Stimulated activated CD4-positive, alpha-beta T cell treated with anti-CD3 and anti-CD28 coated beads, Interleukin-4, amount 100 ng/mL, for 24 hours (primary cell): ENCODE measurements around the gene FRA10AC1.

Source experiments
- DNase-seq: peaks from one replicate; pipeline ENCODE4 v3.0.0-alpha.2; 2020

The FRA10AC1 gene, protein sequence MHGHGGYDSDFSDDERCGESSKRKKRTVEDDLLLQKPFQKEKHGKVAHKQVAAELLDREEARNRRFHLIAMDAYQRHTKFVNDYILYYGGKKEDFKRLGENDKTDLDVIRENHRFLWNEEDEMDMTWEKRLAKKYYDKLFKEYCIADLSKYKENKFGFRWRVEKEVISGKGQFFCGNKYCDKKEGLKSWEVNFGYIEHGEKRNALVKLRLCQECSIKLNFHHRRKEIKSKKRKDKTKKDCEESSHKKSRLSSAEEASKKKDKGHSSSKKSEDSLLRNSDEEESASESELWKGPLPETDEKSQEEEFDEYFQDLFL

DNA sequence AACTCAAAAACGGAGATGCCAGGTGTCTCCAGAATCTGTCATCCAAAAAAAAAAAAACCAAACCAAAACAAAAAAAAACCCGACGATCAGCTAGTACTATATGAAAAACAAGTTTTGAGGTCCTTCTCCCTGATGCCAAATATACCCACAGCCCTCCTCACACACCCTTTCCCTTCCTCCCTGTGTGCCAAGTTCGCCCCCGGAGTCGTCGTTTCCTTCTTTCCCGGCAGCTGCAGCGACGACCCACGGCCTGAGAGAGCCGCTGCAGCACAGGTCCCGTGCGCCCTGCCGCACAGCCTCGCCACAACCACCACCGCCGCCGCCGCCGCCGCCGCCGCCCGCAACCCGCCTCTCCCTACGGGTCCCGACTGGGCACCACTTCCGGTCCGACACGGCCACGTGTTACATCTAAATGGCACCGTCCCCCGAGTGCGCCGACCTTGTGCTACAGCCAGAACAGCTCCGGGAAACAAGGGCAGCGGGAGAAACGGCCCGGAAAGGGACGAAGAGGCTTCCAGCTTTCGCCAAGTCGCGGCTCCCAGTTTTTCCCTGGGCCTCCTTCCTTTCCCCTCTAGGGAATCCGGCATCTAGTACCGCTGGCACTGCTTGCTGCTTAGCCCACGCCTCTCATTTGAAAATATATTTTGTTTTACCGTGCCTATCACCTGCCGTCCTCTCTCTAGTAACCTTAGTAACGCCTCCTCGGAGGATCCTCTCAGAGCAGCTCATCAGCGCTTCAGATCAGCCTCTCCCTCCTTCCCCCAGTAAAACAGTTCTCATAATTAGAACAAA lies at the start of gene FRA10AC1:
FRA10AC1 (minus strand) TSS at position 383 of the 792 bp plus-strand sequence. CDS start 2,486 bp downstream, outside the sequence.
- peak; percentile 91 for DNase-seq

GRCh38 chr10:93751832-93752231 lies 49.4 kb upstream of the FRA10AC1 start:
- no peak for DNase-seq

GRCh38 chr10:93751124-93751523 lies 48.7 kb upstream of the FRA10AC1 start:
- no peak for DNase-seq

DNA sequence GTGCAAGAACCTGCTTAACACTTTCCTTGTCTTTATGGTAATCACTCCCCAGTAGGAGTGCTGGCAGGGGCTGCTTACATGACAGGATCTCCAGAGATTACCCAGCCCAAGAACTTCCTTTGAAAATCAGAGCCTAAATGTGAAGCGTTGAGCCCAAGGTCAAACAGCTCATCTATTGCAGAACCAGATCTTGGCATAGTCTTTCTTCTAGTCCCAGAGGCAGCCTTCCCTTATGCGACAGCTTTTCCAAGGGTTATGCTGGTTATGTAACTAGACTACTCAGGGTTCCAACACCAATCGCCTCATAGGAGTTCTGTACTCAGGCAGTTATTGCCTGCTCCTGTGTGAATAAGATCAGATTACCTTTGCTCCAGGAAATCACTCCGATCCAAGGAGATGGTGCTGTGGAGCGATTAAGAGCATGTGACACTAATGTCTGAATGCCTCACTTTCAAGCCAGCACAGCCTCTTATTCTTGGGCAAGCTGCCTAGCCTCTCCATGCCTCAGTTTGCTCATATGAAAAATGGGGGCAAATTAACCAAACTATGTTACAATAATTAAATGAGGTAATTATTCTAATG lies 46.9 kb upstream of the FRA10AC1 start:
- no peak for DNase-seq

- DNase-seq = no peak
Observed at GRCh38 chr10:93746844-93747284, 44.5 kb upstream of the FRA10AC1 start.

GRCh38 chr10:93745408-93746065 lies 43.1 kb upstream of the FRA10AC1 start:
- DNase-seq = no peak

- no peak for DNase-seq
Observed at GRCh38 chr10:93742633-93743349, 40.4 kb upstream of the FRA10AC1 start.

DNA sequence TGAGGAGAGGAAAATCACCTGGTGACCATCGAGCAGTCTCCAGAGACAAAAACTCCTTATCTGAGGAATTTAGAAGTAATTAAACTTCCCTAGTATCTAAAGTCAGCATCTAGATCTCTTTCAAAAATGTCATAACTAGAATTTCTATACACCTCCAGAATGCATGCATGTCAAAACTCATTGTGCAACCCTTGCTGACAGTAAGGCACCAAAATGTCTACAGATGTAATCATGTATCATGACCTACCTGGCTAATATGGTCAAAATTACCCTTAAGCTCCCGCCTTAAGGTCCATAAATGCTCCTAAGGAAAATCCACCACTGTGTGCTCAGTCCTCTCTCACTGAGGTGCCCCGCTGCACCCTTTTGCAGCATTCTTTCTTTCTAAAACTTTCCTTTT lies 39.0 kb upstream of the FRA10AC1 start:
- DNase-seq = no peak

GRCh38 chr10:93726024-93726423 lies 23.6 kb upstream of the FRA10AC1 start:
- DNase-seq = no peak

- no peak for DNase-seq
Observed at GRCh38 chr10:93723153-93723552, 20.8 kb upstream of the FRA10AC1 start.

- DNase-seq = no peak
Observed at GRCh38 chr10:93722550-93722949, 20.2 kb upstream of the FRA10AC1 start.

GRCh38 chr10:93719901-93720300 lies 17.5 kb upstream of the FRA10AC1 start:
- DNase-seq = no peak

DNA sequence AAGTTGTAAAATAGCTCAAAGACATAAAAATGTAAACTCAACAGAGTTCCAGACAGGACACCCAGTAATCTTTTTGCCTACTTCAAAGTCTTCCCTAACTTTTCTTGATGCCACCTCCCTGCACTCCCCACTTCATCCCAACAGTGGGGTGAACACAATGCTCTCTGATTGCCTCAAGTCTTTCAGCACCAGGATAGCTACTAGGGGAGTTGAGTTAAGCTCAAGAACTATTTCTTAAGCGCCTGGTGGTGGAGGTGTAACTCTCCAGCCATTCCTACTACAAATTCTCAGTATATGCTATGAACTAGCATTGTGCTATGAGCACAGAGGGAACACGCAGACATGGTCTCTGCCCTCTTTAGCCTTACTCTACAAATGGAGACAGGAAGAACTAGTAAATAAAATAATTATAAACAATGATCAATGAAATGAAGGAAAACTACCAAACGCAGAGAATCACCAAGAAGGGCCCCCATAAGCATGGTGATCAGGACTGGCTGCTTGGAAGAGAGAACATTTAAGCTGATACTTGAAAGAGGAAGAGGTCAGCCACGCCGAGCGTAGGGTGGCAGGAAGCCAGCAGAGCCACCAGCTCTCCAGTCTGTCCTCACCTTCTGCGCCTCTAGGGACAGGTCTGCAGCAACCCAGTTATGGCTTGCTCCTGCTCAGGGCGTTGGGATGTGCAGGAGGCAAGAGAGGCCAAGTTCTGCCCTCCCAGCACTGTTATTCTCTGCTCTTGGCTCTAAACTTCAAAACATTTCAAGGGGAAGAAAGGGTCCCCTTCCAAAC lies 16.7 kb upstream of the FRA10AC1 start:
- no peak for DNase-seq

DNA sequence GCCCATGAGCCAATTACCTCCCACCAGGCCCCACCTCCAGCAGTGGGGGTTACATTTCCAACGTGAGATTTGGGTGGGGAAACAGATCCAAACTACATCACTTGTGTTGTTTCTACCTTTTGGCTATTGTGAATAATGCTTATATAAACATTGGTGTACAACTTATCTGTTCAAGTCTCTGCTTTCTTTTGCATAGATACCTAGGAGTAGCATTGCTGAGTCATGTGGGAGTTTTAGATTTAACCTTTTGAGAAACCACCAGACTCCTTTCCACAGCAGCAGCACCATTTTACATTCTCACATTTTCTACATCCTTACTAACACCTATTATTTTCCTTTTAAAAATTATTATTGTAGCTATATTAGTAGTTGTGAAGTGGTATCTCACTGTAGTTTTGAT lies 14.4 kb upstream of the FRA10AC1 start:
- DNase-seq = no peak

DNA sequence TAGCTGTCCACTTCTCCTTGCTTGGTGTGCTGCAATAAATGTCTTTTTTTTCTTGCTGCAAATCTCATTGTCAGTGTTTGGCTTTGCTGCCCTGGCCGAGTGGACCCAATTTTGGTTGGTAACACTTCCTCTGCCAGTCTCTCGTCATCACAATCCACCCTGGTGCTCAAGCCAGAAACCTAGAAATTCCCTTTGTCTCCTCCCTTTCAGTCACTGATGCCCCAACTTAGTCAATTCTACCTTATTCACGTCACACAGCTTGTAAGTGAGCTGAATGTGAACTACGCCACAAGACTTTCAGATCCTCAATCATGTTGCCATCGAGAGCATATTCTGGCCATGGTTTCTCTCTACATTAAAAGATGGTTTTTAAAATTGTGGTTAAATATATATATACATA lies 13.0 kb upstream of the FRA10AC1 start:
- DNase-seq = no peak

DNA sequence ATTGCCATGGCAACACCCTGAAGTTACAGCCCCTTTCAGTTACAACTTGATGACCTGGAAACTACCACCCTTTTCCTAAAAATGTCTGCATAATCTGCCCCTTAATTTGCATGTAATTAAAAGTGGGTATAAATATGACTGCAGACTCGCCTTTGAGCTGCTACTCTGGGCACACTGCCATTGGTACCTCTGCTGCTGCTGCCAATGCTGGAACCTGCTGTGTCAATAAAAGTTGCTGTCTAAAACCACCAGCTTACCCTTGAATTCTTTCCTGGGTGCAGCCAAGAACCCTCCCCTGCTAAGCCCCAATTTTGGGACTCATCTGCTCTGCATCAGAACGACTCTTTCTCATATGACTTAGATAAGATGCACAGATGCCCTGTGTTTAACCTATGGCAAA lies 10.2 kb upstream of the FRA10AC1 start:
- DNase-seq = no peak

- no peak for DNase-seq
Observed at GRCh38 chr10:93711891-93712290, 9.5 kb upstream of the FRA10AC1 start.

DNA sequence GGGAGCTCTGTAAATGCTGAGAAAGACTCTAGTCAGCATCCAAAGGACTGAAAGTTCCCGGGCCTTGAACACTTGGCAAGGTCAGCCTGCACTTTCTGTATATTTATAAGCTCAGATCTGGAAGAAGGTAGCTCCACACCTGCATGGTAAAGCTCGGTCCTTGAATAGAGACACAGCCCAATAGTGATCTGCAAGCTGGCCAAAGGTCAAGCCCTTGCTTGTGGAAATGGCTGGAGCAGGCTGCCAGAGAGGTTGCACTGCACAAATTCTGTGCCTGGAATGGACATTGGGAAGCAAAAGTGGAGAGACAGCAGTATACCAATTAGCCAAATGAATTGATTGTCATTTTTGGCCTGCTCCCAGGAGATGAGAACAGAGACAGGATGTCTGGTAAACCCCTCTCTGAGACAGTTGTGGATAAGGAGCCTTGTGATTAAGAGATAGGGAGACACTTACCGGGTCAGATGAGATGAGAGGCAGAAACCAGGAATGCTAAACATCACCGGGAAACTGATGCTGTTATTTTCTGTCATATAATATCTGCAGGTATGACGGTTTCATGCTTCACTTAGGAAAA lies 8.0 kb upstream of the FRA10AC1 start:
- DNase-seq = no peak

- DNase-seq = no peak
Observed at GRCh38 chr10:93707623-93708022, 5.2 kb upstream of the FRA10AC1 start.

DNA sequence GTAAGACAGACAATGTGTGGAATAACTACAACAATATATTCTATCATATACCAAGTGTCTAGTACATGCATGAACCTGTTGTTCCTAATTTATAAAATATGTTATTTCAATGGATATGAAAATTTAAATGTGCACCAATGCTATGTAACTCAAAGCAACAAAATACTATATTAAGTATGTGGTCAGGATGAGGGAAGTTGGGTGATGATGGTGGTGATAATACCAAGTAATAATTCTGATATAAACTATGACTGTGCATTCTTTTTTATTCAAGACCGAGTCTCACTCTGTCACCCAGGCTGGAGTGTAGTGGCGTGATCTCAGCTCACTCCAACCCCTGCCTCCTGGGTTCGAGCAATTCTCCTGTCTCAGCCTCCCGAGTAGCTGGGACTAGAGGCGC lies 2.1 kb upstream of the FRA10AC1 start:
- no peak for DNase-seq

- DNase-seq = no peak
Observed at GRCh38 chr10:93703841-93704240, 1.4 kb upstream of the FRA10AC1 start.
